Lower leg skin (tissue), 4 donors: ENCODE data around the gene GTPBP8. TPM values are rescaled to one million over a fixed set of nuclear protein-coding genes. Genes with fewer than 3 reads are reported as not detected.

Experiments used
- DNase-seq, 2 donors: peaks; one replicate each; pipeline ENCODE4 v3.0.0-alpha.2; 2019; ENCODE audit warnings: low spot score in 2 of 2
- H3K4me3 ChIP-seq: fragments of 200-600 bp; sonication (generic); 2 replicates; pipeline ENCODE4 v1.5.1; 2017; ENCODE audit warnings: mild to moderate bottlenecking, low read depth; ENCODE audit not compliant: poor library complexity, severe bottlenecking
- CTCF ChIP-seq, 3 donors: fragments of 450-650 bp; IDR thresholded peaks; one replicate each; pipeline ENCODE4 v1.5.1; 2016; ENCODE audit warnings: antibody characterized with exemption in 3 of 3, mild to moderate bottlenecking in 3 of 3, moderate library complexity in 2 of 3
- POLR2A ChIP-seq, 2 donors: fragments of 450-650 bp; IDR thresholded peaks; one replicate each; pipeline ENCODE4 v1.6.1; 2016 to 2017; ENCODE audit warnings: antibody characterized with exemption in 2 of 2, mild to moderate bottlenecking in 1 of 2, moderate library complexity in 1 of 2
- WGBS, 2 donors: methylation state at CpG; one replicate each; pipeline ENCODE4 v1.1.5; 2018; 5-methylcytosine and 5-hydroxymethylcytosine counted together
- intact Hi-C: fragments of 100-400 bp; cut with DNase I; formaldehyde crosslinking; loops from one replicate; pipeline ENCODE4 v1.15.0; 2023; ENCODE audit warnings: low total_unique reads
- total RNA-seq, 4 donors: library from RNA; depleted of rRNA; stranded (reverse); fragments of >200 nt; gene quantifications; one replicate each; pipeline ENCODE4 v1.1.0, GENCODE V29; 2016

Gene GTPBP8
- total RNA-seq, 4 donors from 2014 or later: 11.8 to 32.7 (median 19.8) TPM

DNA sequence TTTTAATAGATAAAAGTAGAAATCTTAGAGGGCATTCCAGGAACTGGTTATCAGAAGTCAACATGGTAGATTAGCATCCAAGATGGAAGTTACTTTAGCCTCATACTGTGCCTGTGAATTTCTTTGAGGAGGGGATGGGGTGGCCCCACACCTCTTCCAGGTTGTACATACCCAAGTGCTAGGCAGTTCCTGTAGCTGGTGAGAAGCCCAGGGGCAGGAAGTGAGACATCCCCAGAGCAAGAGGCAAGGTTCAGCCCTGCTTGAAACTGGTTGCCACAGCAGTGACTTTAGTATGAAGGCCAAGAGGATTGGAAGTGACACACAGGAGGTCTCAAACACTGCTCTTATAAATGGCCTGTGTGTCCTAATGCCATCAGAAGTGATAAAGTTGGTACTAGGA, 11.9 kb downstream of the GTPBP8 start:
- H3K4me3 ChIP-seq: no peak overlapping the region
- no peak for DNase-seq
- TF ChIP-seq CTCF (IDR thresholded peaks at IDR 0.05): no peak
- no peak for TF ChIP-seq POLR2A (IDR thresholded peaks at IDR 0.05)
- intact Hi-C loops: no loop called here

DNA sequence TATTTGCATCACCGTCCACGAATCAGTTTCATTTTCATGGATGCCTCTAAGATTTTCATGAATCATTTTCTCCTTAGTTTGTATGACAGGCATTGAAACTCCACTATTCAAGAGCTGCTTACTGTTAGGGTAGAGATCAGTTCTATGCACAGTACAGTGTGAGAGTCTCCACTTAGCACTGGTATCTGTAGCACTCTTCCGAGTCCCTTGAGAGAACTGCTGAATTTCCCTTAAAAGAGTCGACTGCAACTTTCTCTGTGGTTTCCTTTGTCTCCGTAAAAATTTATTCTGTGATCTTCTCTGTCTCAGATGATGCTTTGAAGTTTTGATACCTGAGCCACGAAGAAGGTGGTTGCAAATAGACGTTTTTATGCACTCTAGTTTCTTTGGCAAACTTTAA, 14.8 kb downstream of the GTPBP8 start:
- DNase-seq: no peak
- WGBS, 2 donors: 75 to 84% methylated on average over 7 of the region's 7 CpGs
- TF ChIP-seq CTCF (IDR thresholded peaks at IDR 0.05) (no peak), POLR2A (IDR thresholded peaks at IDR 0.05) (no peak)
- H3K4me3 ChIP-seq: no peak overlapping the region
- intact Hi-C loops: no loop called here

DNA sequence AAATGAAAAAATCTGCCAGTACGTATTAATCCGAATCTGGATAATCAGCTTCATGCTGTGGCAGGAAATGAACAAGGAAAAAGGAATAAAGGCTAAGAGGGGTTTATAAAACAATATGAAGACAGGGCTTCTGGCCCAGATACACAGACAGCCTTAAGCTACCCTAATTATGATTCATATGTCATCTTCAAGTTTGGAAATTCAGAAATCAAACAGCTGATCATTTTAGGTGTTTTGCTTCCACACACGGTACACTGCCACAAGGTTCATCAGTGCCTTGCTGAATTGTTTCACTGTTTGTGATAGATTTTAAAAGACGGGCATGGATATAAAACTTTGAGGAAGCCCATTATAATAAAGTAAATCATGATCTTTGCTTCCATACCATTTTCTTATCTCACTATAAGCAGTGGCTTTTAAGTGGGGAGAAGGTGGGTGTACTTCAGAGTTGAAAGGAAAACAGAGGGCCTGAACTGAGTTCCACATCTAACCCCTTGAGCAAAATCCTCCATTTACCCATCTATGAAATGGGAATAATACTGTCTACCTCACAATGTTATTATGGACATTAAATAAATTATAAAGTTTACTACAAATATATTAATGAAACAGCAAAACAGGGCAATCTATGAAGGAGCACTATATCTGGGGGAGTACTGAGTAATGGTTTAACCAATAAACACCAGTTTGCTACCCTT, 15.7 kb downstream of the GTPBP8 start:
- no peak for DNase-seq
- no peak overlapping the region for H3K4me3 ChIP-seq
- intact Hi-C loops: no loop called here
- 84 to 85% methylated on average over 4 of the region's 4 CpGs for WGBS, 2 donors
- TF ChIP-seq POLR2A (IDR thresholded peaks at IDR 0.05) (no peak), CTCF (IDR thresholded peaks at IDR 0.05) (no peak)

DNA sequence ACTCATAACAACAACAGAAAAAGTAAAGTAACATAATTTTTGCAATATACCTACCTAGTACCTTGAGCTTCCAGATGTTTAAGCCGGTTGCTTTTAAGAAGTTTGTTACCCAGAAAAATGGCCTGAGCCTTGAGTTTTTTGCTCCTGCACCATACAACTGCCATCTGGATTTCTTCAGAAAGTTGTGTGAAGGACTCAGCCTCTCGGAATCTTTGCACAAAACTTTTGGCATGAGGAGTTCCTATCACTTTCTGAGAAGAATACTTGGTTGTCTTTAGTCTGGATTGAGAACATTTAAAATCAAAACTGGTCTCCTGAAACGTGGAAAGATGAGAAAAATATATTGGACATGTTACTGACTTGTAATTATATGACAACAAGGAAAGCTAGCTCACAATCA, 17.3 kb downstream of the GTPBP8 start:
- DNase-seq: no peak
- H3K4me3 ChIP-seq: no peak overlapping the region
- WGBS, 2 donors: 73 to 81% methylated on average over 3 of the region's 3 CpGs
- intact Hi-C loops: no loop called here
- TF ChIP-seq POLR2A (IDR thresholded peaks at IDR 0.05) (no peak), CTCF (IDR thresholded peaks at IDR 0.05) (no peak)

- no peak overlapping the region for H3K4me3 ChIP-seq
- no peak for DNase-seq
- intact Hi-C loops: no loop called here
- TF ChIP-seq POLR2A (IDR thresholded peaks at IDR 0.05) (no peak), CTCF (IDR thresholded peaks at IDR 0.05) (no peak)
Observed at GRCh38 chr3:113013593-113013992, 22.8 kb downstream of the GTPBP8 start.
